Measurements from ENCODE around the gene HLF. TPM values are rescaled to one million over a fixed set of nuclear protein-coding genes. Genes with fewer than 3 reads are reported as not detected.

HLF gene
- total RNA-seq, 1 donor from 2014 or later, result 0.32 TPM

DNA sequence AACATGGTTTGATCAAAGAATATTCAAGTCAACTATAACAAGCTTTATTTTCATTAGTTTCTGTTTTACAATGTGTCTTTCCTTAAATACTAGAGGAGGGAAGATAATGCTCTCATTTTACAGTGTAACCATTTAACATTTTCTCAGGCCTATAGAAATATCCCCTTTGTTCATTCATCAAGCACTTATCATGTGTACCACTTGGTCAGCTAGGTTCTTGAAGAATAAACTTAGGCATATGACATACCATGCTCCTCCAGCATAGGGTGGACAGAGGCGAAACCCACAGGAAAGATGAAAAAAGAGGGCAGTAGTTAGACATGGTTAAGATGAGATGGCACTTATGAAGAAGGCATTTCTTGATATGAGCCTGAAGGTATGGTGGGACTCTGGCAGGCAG, 34.0 kb upstream of the HLF start:
- no peak for TF ChIP-seq CTCF (IDR thresholded peaks at IDR 0.05; ENCODE audit: partially characterized antibody, unreplicated experiment)
- Mint-ChIP-seq H3K9me3 (ENCODE audit: unreplicated experiment) (peaks cover 1% of the 10 kb centered on the region), H3K27me3 (ENCODE audit: unreplicated experiment) (no peaks in the 10 kb centered on the region), H3K4me1 (ENCODE audit: low read depth, unreplicated experiment) (no peaks in the 10 kb centered on the region), H3K27ac (ENCODE audit: unreplicated experiment) (no peak overlapping the region), H3K36me3 (ENCODE audit: unreplicated experiment) (no peaks in the 10 kb centered on the region), H3K4me3 (ENCODE audit: unreplicated experiment) (no peak overlapping the region)
- DNase-seq, result no peak

GRCh38 chr17:55233840-55234239, 30.9 kb upstream of the HLF start:
- no peak overlapping the region for H3K4me3 Mint-ChIP-seq (ENCODE audit: unreplicated experiment)
- H3K4me1 Mint-ChIP-seq (ENCODE audit: low read depth, unreplicated experiment), result no peaks in the 10 kb centered on the region
- no peak for DNase-seq
- H3K36me3 Mint-ChIP-seq (ENCODE audit: unreplicated experiment), result no peaks in the 10 kb centered on the region
- peaks cover 2% of the 10 kb centered on the region for H3K27me3 Mint-ChIP-seq (ENCODE audit: unreplicated experiment)
- no peak for TF ChIP-seq CTCF (IDR thresholded peaks at IDR 0.05; ENCODE audit: partially characterized antibody, unreplicated experiment)
- H3K9me3 Mint-ChIP-seq (ENCODE audit: unreplicated experiment), result peaks cover 3% of the 10 kb centered on the region
- H3K27ac Mint-ChIP-seq (ENCODE audit: unreplicated experiment), result no peak overlapping the region

GRCh38 chr17:55236316-55236715, 28.4 kb upstream of the HLF start:
- Mint-ChIP-seq H3K36me3 (ENCODE audit: unreplicated experiment) (no peaks in the 10 kb centered on the region), H3K27me3 (ENCODE audit: unreplicated experiment) (peaks cover 2% of the 10 kb centered on the region), H3K9me3 (ENCODE audit: unreplicated experiment) (peaks cover 3% of the 10 kb centered on the region), H3K27ac (ENCODE audit: unreplicated experiment) (no peak overlapping the region), H3K4me1 (ENCODE audit: low read depth, unreplicated experiment) (peaks cover 2% of the 10 kb centered on the region), H3K4me3 (ENCODE audit: unreplicated experiment) (no peak overlapping the region)
- TF ChIP-seq CTCF (IDR thresholded peaks at IDR 0.05; ENCODE audit: partially characterized antibody, unreplicated experiment), result no peak
- no peak for DNase-seq

DNA sequence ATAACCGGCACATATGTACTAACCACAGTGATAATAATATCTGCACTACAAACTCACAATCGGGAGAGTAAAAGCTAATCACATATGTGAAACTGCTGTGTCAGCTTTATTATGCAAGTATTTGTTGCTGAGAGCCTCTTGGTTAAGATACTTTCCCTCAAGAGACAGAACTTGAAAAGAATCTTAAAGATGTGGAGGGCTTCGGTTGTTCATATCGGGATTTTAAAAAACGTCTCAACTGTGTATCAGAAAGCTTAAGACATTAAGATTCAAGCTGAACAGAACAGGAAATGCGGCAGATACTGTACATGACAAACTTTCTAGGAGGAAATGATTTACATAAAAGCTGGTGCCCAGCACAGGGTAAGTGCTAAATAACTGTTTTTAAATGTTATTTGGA, 27.5 kb upstream of the HLF start:
- Mint-ChIP-seq H3K4me1 (ENCODE audit: low read depth, unreplicated experiment) (peaks cover 2% of the 10 kb centered on the region), H3K27me3 (ENCODE audit: unreplicated experiment) (peaks cover 2% of the 10 kb centered on the region), H3K27ac (ENCODE audit: unreplicated experiment) (no peak overlapping the region), H3K4me3 (ENCODE audit: unreplicated experiment) (peak overlapping the region; percentile 73), H3K36me3 (ENCODE audit: unreplicated experiment) (no peaks in the 10 kb centered on the region), H3K9me3 (ENCODE audit: unreplicated experiment) (peaks cover 3% of the 10 kb centered on the region)
- no peak for TF ChIP-seq CTCF (IDR thresholded peaks at IDR 0.05; ENCODE audit: partially characterized antibody, unreplicated experiment)
- no peak for DNase-seq

DNA sequence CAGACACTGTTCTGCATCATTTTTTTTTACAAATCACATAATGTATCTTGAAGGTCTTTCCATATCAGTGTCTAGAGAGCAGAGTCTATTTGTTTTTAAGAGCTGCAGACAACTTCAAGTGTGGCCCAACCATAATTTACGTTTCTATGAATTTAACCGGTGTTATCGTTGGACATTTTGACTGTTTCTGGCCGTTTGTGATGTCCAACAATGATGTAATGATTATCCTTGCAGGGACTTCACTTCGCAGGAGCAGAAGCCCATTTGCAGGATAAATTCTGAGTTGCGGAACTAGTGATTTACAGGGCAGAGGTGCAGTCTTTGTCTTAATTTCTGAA, 26.9 kb upstream of the HLF start:
- DNase-seq, result no peak
- peaks cover 3% of the 10 kb centered on the region for H3K9me3 Mint-ChIP-seq (ENCODE audit: unreplicated experiment)
- no peak for TF ChIP-seq CTCF (IDR thresholded peaks at IDR 0.05; ENCODE audit: partially characterized antibody, unreplicated experiment)
- no peaks in the 10 kb centered on the region for H3K36me3 Mint-ChIP-seq (ENCODE audit: unreplicated experiment)
- H3K27me3 Mint-ChIP-seq (ENCODE audit: unreplicated experiment), result peaks cover 2% of the 10 kb centered on the region
- peak overlapping the region; percentile 75 for H3K4me3 Mint-ChIP-seq (ENCODE audit: unreplicated experiment)
- H3K4me1 Mint-ChIP-seq (ENCODE audit: low read depth, unreplicated experiment), result peaks cover 2% of the 10 kb centered on the region
- H3K27ac Mint-ChIP-seq (ENCODE audit: unreplicated experiment), result peak overlapping the region; percentile 45

All from glutamatergic neuron (in vitro differentiated cells).